ENCODE results near the gene ACACB. TPM values are rescaled to one million over a fixed set of nuclear protein-coding genes. Genes with fewer than 3 reads are reported as not detected.

The ACACB gene
- total RNA-seq, 1 experiment from 2014 or later = 8.2 TPM

DNA sequence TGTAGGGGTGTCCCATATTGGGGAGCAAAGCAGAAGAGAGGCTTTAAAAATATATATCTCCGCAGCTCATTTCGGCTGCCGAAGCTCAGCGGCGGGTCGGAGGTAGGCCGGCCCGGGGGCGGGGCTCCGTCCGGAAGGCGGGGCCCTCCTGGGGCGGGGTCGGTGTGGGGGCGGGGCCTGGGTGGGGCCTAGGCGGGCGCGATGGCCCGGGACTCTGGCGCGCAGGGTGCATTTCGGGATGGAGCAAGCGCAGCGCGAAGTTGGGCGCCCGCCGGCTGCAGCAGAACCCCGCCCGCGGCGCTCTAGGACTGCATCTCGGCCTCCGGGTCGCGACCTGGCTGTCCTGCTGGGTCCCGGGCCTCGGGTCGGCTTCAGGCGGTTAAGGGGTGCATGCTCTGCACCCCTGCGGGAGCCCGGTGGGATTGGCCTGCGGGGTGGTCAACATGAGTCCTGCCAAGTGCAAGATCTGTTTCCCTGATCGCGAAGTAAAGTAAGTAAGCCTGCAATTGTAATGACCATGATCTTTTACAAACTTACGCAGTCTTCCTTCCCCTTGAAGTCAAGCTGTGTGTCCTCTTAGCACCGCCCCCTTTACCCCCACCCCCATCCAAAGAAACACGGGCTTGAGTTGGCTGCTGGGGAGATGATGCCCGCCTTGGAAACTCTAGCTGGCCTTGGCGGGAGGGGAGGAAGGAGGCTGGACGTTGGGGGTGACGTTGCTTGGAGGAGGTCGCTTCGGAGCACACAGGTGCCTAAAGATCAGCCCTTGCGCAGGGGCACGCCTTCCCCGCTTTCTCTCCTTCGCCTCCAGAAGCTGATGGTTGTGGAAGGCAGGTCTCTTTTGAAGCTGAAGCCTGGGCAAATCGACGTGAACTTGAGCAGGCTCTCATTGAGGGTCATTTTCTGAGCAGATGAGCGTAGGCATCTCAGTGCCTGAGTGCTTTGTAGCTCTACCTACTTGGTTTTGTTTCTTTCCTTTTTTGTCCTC, 38.4 kb downstream of the ACACB start:
- H3K36me3 ChIP-seq (ENCODE audit: insufficient read depth, low read length, poor library complexity, severe bottlenecking) = no peaks in the 10 kb centered on the region
- no peaks in the 10 kb centered on the region for H3K9me3 ChIP-seq (ENCODE audit: low read depth, low read length, poor library complexity, severe bottlenecking)
- peaks cover 5% of the 10 kb centered on the region for H3K4me1 ChIP-seq (ENCODE audit: insufficient read depth, low read length, poor library complexity, severe bottlenecking)
- TSS peak; percentile 43 for BruUV-seq (replicated peaks)
- peak overlapping the region; percentile 65 for H3K4me3 ChIP-seq (ENCODE audit: low read depth, low read length, poor library complexity, severe bottlenecking)
- H3K27ac ChIP-seq (ENCODE audit: low read depth, low read length, poor library complexity, severe bottlenecking) = peak overlapping the region; percentile 29
- H3K27me3 ChIP-seq (replicated peaks; ENCODE audit: insufficient read depth, low read depth, low read length, poor library complexity) = no peaks in the 10 kb centered on the region
- intact Hi-C loops (cut with micrococcal nuclease; ENCODE audit: unreplicated experiment) = no loop called here
- DNase-seq (ENCODE audit: low spot score) = peak; percentile 74
- ChIA-PET POLR2A (ENCODE audit: low non-redundant PET) (interaction anchor here (0.6 kb wide), 1 partner anchor 309 kb away, joined by 5 read pairs; no protein-coding TSS in a partner anchor), CTCF (interaction anchor here (0.6 to 0.7 kb wide), 2 partner anchors 43 to 621 kb away, joined by 3 to 6 read pairs; no protein-coding TSS in a partner anchor)
- no peak for TF ChIP-seq EZH2 (IDR thresholded peaks at IDR 0.05; ENCODE audit: borderline replicate concordance, low read depth, low read length, poor library complexity, severe bottlenecking)
- TF ChIP-seq, protein P1, sequence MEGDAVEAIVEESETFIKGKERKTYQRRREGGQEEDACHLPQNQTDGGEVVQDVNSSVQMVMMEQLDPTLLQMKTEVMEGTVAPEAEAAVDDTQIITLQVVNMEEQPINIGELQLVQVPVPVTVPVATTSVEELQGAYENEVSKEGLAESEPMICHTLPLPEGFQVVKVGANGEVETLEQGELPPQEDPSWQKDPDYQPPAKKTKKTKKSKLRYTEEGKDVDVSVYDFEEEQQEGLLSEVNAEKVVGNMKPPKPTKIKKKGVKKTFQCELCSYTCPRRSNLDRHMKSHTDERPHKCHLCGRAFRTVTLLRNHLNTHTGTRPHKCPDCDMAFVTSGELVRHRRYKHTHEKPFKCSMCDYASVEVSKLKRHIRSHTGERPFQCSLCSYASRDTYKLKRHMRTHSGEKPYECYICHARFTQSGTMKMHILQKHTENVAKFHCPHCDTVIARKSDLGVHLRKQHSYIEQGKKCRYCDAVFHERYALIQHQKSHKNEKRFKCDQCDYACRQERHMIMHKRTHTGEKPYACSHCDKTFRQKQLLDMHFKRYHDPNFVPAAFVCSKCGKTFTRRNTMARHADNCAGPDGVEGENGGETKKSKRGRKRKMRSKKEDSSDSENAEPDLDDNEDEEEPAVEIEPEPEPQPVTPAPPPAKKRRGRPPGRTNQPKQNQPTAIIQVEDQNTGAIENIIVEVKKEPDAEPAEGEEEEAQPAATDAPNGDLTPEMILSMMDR (conservative IDR thresholded peaks at IDR 0.05; ENCODE audit: low read depth, low read length) = no peak

DNA sequence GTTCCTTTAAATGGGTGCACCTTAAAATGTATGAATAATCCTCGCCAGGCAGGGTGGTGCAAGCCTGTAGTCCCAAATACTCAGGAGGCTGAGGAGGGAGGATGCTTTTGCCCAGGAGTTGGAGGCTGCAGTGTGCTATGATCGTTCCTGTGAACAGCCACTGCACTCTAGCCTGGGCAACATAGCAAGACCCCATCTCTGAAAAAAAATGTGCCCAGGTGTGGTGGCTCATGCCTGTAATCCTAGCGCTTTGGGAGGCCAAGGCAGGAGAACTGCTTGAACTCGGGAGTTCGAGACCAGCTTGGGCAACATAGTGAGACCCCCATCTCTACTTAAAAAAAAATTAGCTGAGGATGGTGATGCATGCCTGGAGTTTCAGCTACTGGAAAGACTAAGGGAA, 39.6 kb downstream of the ACACB start:
- CTCF ChIA-PET = no interaction called here

DNA sequence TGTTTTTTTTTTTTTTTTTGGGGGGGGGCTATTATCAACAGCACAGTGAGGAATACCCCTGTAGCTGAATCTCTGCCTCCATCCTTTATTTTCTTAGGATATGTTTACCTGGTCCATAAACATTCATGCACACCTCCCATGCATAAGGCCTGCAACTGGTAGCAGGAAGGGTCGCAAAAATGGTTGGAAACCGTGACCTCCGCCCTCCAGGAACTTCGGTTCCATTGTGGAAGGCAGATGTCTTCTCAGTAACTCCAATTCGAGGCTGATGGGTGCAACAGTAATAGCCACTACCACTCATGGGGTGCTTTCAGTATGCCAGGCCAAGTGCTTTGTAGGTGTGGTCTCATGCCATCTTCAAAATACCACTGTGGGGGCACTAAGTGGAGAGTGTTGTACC, 40.2 kb downstream of the ACACB start:
- Histone ChIP-seq H3K4me3 (ENCODE audit: low read depth, low read length, poor library complexity, severe bottlenecking) (no peak overlapping the region), H3K36me3 (ENCODE audit: insufficient read depth, low read length, poor library complexity, severe bottlenecking) (no peaks in the 10 kb centered on the region), H3K27me3 (replicated peaks; ENCODE audit: insufficient read depth, low read depth, low read length, poor library complexity) (no peaks in the 10 kb centered on the region), H3K27ac (ENCODE audit: low read depth, low read length, poor library complexity, severe bottlenecking) (no peak overlapping the region), H3K4me1 (ENCODE audit: insufficient read depth, low read length, poor library complexity, severe bottlenecking) (peaks cover 5% of the 10 kb centered on the region), H3K9me3 (ENCODE audit: low read depth, low read length, poor library complexity, severe bottlenecking) (no peaks in the 10 kb centered on the region)
- POLR2A ChIA-PET (ENCODE audit: low non-redundant PET) = no interaction called here
- no TSS peak for BruUV-seq (replicated peaks)
- no peak for DNase-seq (ENCODE audit: low spot score)
- TF ChIP-seq EZH2 (IDR thresholded peaks at IDR 0.05; ENCODE audit: borderline replicate concordance, low read depth, low read length, poor library complexity, severe bottlenecking) = no peak
- TF ChIP-seq, protein P1 (conservative IDR thresholded peaks at IDR 0.05; ENCODE audit: low read depth, low read length) = no peak
- CTCF ChIA-PET = no interaction called here
- intact Hi-C loops (cut with micrococcal nuclease; ENCODE audit: unreplicated experiment) = no loop called here

More for the DNA sequence above, 39.6 kb downstream of the ACACB start:
- BruUV-seq (replicated peaks) = no TSS peak
- intact Hi-C loops (cut with micrococcal nuclease; ENCODE audit: unreplicated experiment) = no loop called here
- POLR2A ChIA-PET (ENCODE audit: low non-redundant PET) = no interaction called here
- no peak overlapping the region for H3K4me3 ChIP-seq (ENCODE audit: low read depth, low read length, poor library complexity, severe bottlenecking)
- no peaks in the 10 kb centered on the region for H3K36me3 ChIP-seq (ENCODE audit: insufficient read depth, low read length, poor library complexity, severe bottlenecking)
- DNase-seq (ENCODE audit: low spot score) = no peak
- TF ChIP-seq, protein P1 (conservative IDR thresholded peaks at IDR 0.05; ENCODE audit: low read depth, low read length) = no peak
- TF ChIP-seq EZH2 (IDR thresholded peaks at IDR 0.05; ENCODE audit: borderline replicate concordance, low read depth, low read length, poor library complexity, severe bottlenecking) = no peak
- H3K27me3 ChIP-seq (replicated peaks; ENCODE audit: insufficient read depth, low read depth, low read length, poor library complexity) = no peaks in the 10 kb centered on the region
- peaks cover 5% of the 10 kb centered on the region for H3K4me1 ChIP-seq (ENCODE audit: insufficient read depth, low read length, poor library complexity, severe bottlenecking)
- H3K9me3 ChIP-seq (ENCODE audit: low read depth, low read length, poor library complexity, severe bottlenecking) = no peaks in the 10 kb centered on the region
- H3K27ac ChIP-seq (ENCODE audit: low read depth, low read length, poor library complexity, severe bottlenecking) = no peak overlapping the region

Data from A673 (cell line).